ENCODE results near the gene CDH2. TPM values are rescaled to one million over a fixed set of nuclear protein-coding genes. Genes with fewer than 3 reads are reported as not detected.

Gene CDH2
- total RNA-seq, 1 donor from 2014 or later: 0.05 TPM

- intact Hi-C loops (cut with micrococcal nuclease): no loop called here
Measured at GRCh38 chr18:28171837-28172236, 5.1 kb downstream of the CDH2 start.

DNA sequence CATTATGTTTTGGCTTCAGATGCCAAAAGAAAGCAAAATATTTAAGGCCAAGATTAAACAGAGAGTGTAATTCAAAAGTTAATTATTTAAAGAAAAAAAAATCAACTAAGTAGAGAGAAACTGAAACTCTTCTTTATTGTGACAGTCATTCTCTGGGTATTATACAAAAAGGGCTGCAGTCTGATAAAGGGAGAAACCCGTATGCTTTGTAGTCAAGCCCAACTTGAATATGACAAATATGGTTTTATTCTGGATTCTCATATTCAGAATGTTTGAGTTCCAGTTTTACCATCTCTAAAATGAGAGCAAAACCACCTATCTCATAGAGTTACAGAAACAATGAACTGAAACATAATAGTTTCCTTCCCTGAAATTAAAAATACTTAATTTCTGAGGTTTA, 8.2 kb downstream of the CDH2 start:
- intact Hi-C loops (cut with micrococcal nuclease): no loop called here

- intact Hi-C loops (cut with micrococcal nuclease): no loop called here
Measured at GRCh38 chr18:28167835-28168349, 9.0 kb downstream of the CDH2 start.

DNA sequence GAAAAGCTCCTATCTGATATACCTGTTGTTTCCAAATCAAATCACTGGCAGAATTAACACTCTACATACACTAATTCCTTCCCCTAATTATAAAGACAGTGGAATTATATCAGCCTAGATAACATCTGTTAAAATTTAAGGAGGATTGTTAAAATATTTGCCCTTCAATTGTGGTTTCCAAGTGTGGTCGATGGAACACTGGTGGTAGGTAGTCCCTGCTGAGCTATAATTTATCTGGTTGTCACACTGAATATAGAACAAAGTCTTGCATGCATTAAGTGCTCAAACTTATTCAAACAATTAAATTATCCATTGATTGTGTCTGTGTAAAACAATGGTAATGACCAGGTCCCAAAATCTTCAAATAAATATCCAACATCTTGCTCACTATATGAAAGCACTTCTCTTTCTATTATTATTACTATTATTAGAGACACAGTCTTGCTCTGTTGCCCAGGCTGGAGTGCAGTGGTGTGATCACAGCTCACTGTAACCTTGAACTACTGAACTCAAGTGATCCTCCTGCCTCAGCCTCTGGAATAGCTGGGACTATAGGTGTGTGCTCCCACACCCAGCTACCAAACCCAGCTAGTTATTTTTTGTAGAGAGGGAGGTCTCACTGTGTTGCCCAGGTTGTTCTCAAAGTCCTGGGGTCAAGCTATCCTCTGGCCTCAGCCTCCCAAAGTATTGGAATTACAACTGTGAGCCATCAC, 12.0 kb downstream of the CDH2 start:
- intact Hi-C loops (cut with micrococcal nuclease): no loop called here

DNA sequence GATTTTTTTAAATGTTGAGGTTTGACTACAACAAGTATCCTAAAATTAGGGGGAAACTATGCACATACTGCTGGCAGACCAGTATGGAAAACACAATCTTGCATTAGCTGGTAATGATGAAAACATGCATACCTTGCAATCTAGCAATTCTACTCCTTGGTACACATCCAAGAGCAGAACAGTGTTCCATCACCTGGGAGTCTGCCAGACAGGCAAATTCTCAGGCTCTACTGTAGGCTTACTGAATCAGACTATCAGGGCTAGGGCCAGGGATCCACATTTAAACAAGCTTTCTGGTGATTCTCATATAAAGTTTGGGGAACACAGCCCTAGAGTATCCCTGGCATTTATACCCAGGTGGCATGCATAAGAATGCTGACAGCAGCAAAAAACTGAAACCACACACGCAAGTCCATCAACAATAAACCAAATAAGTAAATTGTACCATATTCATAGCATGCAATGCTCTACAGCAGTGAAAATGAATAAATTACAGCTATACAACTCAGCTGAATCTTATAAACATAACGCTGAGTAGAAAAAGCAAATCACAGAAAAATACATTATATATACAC, 13.6 kb downstream of the CDH2 start:
- intact Hi-C loops (cut with micrococcal nuclease): no loop called here

DNA sequence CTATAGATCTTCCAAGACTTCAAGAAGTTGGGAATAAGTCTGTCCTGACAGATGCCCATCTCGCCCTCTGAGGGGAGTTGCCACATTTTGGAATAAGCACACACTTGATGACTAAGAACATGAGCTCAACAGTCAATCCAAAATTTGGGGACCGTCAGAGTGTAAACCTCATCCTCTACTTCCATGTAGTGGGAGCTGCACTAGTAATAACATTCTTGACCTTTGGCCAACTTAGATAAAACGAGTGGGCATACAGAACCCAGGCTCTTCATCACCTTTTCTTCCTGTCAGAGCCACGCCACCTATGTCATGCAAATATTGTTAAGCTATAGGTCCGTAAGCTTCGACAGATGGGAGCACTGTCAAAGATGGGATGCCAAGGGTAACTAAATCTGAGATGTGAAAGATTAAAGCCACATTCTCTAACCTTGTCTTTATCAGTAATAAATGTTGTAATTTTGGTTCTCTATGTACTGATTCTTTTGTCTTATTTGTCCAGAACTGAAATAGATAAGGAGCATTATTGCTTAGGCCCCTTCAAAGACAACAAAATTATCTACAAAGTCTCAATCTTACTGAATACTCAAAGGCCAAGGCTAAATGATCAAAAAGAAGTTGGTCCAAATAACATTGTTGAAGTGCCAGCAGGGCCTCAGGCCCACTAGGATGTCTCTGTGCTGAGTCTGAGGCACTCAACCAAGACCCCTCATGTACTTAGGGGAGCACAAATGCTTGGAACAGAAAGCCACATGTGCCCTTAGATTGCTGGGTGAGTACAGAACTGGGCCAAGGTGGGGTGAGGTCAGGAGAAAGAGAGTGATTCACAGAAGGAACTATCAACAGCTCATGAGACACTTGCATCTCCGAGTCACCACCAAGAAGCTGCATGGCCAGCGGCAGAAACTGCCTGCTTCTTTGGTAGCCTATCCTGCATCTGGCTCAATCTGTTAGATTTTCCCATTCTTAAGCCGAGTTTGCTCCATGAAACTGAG, 15.0 kb downstream of the CDH2 start:
- intact Hi-C loops (cut with micrococcal nuclease): no loop called here

DNA sequence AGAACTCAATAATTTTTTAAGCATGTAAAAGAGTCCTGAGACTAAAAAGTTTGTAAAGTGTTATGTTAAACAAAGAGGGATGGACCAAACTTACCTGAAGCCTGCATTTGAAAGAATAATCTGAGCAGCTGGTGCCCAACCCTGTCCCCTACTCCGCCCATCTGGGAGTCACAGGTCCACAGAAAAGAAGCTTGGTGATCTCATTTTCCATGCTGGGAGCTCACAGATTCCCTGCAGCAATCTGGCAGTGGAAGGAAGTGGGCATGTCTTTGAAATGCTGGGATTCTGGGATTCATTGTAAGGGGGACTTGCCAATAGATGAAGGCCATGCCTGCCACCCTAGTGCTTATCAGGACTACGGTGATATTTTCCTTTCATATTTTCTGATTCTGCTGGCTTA, 17.9 kb downstream of the CDH2 start:
- intact Hi-C loops (cut with micrococcal nuclease): no loop called here

DNA sequence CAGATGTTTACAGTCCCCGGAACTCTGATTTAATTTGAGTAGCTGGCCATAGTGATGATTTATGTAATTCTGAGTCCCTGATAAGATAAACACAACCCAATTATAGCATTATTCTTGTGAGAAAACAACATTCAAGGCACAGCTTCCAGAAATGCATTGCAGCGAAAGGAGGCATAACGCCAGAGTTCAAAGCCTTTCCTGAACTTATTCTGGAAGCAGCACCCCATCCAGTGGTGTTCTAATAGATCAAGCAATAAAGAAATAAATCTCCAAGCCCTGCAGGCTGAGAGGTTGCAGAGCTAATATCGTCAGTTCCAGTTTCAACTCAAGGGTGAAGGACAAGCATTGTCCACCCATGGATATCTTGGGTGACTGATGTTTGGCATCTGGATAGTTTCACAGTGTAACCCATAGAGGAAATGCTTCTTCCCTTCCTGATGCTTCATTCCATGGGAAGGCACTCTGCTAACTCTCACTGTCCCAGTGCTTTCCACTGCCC, 18.8 kb downstream of the CDH2 start:
- intact Hi-C loops (cut with micrococcal nuclease): no loop called here

DNA sequence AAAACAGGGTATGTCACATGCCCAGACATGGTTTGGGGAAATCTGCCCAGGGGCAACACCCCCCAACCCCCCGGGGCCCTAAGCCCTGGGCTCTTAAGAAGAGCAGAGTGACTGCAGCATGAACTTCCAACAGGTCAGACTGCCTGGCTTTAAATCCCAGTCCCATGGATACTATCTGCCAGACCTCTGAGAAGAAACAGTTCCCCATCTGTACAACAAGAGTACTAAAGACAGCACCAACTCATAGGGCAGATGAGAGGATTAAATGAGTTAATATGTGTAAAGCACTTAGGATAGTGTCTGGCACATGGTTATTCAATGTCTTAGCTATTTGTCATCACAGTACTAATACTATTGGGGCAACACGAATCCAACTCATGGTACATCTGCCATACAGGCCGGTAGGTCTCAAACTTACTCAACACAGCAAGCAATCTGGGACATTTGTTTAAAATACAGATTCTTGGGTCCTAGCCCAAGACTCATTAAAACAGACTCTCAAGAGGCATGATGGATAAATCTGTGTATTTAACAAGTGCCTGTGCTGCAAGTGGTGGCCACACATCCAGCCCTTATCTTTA, 23.4 kb downstream of the CDH2 start:
- intact Hi-C loops (cut with micrococcal nuclease): no loop called here

DNA sequence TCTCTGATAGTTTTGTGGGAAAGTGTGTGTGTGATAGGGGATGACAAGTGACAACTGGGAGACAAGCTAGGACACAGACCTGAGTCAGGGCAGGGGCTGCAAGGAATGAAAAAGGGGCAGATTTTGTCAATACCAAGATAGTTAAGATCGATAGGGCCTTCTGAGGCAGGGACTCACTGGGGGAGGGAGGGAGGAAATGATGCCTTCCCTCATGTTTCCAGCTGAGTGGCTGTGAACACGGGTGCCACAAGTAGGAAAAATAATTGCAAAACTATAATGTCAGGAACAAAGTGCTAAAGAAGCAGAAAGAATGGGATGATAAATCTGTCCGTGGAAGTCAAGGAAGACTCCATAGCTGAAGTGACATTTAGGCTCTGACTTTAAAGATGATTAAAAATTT, 24.2 kb downstream of the CDH2 start:
- intact Hi-C loops (cut with micrococcal nuclease): no loop called here

DNA sequence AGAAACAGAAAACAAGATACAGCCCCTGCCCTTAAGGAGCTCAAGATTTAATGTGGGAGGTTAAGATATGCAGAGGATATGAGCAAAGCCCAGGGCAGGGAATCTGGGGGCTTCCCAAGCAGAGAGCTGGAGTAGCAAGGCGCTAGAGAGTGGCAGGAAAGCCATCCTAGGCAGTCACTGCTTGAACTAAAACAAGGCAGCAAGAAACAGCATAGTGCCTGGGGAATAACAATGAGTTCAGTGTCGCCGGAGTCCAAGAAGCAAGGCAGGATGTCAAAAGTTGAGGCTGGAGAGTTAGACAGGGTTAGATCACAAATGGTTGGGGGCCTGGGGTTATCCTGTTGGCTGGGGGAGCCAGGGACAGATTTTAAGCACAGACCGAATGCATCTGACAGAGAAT, 24.6 kb downstream of the CDH2 start:
- intact Hi-C loops (cut with micrococcal nuclease): no loop called here

DNA sequence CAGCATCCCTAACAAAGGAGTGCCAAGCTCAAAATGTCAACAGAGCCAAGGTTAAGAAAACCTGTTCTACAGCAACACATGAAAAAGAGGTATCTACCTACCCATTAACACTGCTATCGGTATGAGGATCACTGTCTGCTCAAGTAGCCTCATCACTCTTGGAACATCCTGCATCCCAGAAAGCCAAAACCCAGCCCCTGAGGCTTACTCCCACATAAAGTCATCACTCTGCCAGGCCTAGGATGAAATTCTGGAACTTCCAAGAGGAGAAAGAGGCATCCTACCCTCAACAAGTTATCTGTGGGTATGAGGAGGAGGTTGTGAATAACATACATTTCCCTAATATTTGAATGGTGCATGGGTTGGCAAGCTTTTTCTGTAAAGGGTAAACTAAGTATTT, 25.5 kb downstream of the CDH2 start:
- intact Hi-C loops (cut with micrococcal nuclease): no loop called here

DNA sequence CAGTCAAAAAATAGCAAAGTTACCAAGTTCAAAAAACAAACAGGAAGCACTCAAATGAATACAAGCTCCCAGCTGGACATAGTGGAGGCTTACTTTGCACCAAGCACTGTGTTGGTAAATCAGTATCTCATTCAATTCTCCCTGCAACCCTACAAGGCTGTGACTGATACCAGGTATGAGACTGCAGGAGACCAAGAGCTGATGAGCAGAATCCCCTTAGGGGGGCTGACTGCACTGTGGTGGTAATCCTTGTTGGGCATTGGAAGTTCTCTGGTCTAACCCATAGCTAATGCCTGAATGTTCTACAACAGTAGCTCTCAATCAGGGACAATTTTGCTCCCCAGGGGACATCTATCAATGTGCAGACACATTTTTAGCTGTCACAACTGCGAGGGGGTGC, 26.0 kb downstream of the CDH2 start:
- intact Hi-C loops (cut with micrococcal nuclease): no loop called here

GRCh38 chr18:28149810-28150420, 27.0 kb downstream of the CDH2 start:
- intact Hi-C loops (cut with micrococcal nuclease): no loop called here

GRCh38 chr18:28147674-28148171, 29.2 kb downstream of the CDH2 start:
- intact Hi-C loops (cut with micrococcal nuclease): no loop called here

DNA sequence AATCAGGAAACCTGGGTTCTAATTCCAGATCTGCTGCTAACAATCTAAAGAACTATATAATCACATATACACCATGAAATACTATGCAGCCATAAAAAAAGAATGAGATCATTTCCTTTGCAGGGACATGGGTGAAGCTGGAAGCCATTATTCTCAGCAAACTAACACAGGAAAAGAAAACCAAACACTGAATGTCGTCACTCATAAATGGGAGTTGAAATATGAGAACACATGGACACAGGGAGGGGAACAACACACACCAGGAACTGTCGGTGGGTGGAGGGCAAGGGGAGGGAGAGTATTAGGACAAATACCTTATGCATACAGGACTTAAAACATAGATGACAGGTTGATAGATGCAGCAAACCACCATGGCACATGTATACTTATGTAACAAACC, 33.2 kb downstream of the CDH2 start:
- intact Hi-C loops (cut with micrococcal nuclease): no loop called here

GRCh38 chr18:28138816-28139215, 38.1 kb downstream of the CDH2 start:
- intact Hi-C loops (cut with micrococcal nuclease): no loop called here

DNA sequence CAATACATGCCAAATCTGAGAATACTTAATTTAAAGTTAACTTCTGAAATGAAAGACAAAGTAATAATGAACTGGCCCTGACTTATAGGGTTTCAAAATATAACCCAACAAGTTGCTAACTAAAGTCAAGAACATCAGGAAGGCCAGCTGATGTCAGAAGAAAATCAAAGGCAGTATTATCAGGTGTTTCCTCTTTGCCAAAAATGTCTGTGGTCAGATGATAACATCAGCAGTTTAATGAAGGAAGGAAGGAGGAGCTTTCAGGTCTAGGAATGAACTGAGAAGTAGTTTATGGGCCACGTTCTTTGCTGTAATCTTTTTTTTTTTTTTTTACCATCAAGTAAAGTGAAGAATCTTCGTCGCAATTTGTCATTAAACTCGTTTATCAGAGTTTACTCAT, 40.9 kb downstream of the CDH2 start:
- intact Hi-C loops (cut with micrococcal nuclease): no loop called here

DNA sequence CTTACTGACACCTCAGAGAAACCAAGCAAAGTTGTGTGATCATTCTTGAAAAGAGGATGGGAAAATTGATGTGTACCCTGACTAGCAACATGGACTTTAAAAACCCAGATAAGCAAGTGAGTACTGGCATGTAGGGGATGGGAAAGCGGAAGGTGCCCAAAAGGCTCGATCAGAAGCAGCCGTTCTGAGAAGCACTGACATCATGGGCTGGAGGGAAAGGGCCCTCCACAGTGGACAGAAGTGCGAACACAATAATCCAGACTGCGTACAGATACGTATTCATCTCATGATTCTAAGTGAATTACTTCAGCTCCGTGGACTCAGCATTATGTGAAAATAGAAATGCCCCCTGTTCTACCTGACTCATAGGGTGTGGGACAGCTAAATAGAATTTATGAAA, 42.2 kb downstream of the CDH2 start:
- intact Hi-C loops (cut with micrococcal nuclease): no loop called here

DNA sequence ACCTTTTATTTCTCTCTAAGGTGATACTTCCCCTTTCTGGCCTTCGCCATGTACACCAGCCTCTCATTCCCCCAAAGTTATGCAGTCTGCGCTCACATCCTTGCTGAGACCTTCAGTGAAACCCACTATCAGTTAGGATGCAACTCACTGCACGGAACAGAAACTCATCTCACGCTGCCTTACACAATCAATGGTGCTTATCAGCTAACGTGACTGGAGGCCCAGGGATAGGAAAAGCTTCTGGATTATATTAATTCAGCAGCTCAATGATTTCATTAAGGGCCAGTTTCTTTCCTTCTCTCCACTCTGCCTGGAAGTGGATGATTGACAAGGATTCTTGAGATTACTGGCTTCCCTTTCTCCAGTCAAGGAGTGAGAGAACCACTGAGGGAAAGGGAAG, 44.8 kb downstream of the CDH2 start:
- intact Hi-C loops (cut with micrococcal nuclease): no loop called here

DNA sequence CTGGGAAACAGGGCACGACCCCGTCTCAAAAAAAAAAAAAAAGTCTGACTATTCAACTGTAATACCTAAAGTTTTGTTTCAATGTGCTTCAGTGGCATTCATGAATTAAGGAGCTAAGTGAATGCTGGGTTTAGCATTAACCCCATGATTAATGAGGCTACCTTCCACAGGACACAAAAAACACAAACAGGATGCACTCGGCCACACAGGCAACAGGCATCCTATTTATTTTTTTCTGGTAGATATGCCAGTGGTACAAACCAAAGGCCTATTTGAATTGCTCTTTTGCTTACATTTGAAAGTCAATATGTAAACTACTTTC, 48.3 kb downstream of the CDH2 start:
- intact Hi-C loops (cut with micrococcal nuclease): no loop called here
